ENCODE measurements around the gene MRPS2.

Gene MRPS2

DNA sequence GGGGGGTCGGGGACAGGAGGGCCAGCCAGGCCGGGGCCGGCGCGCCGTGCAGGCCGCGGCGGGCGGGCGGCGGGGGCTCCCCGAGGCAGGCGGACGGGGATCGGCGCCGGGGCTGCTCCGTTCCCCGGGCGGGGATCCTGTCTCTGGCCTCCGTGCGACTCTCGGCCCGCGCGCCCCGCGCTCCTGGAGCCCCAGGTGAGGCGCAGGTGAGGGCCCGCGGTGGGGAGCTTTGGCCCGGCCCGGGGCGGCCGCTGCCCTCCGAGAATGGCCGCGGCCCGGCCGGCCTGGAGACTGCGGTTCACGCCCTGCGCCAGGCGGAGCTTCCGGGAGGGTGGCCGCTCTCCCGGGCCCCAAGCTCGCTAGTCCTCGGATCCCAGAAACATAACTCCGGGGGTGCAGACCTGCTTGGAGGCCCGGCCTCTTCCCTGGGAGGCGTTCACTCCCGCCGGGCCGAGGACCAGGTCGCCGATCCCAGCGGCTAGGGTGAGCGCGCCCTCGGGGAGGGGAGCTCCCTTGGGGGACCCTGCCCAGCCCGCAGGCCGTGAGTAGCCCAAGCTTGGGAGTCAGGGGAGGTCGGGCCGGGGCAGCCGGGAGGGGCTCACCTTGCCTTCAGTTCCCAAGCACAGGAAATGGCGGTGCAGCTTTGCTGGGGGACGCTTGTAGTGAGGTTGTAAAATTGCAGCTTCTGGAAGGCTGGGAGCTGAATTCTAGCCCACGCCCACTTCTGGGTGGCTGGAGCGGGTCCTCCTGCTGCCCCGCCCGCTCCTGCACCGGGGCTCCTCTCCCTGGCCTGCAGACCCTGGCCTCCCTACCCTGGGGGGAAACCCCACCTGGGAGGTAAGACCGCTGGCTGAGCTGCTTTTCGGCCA, 20.2 kb upstream of the MRPS2 start:
- peak; percentile 63 for DNase-seq (ENCODE audit: low read depth, low spot score)

DNA sequence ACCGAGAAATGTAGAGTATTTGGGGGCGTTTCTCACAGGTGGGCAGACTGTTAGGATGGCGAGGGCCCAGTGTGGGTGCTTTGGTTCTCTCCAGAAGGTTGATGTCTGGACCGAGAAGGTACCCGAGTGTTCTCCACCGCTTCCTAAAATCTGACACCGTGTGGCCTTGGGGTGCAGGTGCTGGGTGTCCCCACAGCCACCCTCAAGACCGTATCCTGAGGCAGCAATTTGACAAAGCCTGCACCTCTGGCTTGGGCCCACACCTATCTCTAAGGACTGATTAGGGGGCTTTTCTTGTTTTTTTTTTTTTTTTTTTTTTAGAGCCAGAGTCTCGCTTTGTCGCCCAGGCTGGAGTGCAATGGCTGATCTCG, 19.6 kb upstream of the MRPS2 start:
- DNase-seq (ENCODE audit: low read depth, low spot score): no peak

DNA sequence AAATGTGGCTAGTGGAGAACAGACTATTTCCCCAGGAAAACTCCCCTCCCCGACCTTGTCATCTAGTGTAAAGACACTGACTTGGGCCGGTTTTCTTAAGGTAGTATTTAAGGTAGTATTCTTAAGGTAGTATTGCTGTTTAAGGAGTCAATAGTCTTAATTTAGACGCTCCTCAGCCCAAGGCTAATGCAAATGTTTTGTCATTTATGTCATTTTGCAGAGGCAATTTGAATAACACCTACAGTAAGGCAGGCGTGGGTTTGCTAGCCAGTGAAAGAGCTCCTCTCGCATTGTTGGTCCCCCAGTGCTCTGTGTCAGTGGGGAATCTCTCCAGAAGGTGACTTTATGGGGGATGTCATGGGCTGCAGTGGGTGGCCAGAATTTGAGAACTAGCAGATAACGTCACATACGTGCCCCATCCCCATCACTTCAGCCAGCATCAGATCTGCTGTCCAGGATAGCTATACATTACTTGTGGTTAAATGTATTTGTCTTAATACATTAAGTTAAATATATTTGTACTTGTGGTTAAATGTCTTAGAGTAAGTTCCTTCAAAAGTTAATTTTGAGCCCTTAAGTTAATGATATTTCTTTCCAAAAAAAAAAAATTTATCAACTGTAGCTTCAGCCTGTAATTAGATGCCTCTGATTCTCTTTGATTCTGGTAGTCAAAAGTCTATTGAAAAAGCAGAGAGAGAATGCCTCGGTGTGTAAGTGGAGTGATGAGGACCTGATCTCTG, 18.3 kb upstream of the MRPS2 start:
- no peak for DNase-seq (ENCODE audit: low read depth, low spot score)

DNA sequence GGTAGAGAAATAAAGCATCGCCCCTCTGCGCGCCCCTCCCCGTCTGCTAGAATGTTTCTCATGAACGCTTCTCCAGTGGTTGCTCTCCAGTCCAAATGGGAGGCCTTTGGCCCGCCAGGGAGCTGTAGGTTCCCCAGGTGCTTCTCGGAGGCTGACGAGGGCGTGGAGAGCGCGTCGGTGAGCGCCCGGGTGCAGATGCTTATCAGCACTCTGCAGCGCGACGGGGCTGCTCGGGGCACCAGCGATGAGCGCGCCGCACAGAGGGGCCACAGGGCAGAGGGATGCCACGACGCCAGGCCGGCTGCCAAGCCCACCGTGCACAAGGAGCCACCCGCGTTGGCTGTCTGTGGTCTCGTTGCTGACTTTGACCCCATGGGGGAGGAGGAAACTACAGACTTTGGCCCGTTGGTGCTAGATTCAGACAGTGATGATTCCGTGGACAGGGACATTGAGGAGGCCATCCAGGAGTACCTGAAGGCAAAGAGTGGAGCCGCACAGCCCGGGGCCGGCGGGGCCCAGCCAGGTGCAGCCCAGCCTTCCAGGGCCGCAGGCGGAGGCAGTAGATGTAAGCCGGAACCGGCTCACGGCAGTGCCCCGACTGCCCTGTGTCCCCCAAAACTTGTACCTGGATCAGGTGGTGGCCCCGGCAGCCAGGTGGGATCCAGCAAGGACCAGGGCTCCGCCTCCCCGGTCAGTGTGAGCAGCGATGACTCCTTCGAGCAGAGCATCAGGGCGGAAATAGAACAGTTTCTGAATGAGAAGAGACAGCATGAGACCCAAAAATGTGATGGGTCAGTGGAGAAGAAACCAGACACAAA, 15.8 kb upstream of the MRPS2 start:
- no peak for DNase-seq (ENCODE audit: low read depth, low spot score)

DNA sequence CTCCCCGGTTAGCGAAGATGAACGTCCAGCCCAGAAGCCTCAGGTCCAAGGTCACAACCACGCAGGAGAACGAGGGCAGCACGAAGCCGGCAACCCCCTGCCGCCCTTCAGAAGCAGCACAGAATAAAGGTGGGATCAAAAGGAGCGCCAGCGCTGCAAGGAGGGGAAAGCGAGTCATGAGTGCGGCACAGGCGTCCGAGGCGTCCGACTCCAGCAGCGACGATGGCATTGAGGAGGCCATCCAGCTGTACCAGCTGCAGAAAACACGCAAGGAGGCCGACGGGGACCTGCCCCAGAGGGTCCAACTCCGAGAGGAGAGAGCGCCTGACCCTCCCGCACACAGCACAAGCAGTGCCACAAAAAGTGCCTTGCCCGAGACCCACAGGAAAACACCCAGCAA, 15.1 kb upstream of the MRPS2 start:
- no peak for DNase-seq (ENCODE audit: low read depth, low spot score)

DNA sequence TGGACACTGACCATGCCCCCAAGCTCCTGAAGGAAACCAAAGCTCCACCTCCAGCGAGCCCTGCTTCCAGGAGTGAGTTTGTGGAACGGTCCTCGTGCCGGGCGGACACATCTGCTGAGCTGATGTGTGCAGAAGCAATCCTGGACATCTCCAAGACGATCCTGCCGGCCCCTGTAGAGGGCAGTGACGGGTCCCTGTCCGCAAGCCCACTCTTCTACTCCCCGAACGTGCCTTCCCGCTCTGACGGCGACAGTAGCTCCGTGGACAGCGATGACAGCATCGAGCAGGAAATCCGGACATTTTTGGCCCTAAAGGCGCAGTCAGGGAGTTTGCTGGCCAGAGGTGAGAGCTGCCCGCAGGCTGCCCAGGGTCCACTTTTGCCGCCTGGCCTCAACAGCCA, 14.7 kb upstream of the MRPS2 start:
- DNase-seq (ENCODE audit: low read depth, low spot score): no peak

DNA sequence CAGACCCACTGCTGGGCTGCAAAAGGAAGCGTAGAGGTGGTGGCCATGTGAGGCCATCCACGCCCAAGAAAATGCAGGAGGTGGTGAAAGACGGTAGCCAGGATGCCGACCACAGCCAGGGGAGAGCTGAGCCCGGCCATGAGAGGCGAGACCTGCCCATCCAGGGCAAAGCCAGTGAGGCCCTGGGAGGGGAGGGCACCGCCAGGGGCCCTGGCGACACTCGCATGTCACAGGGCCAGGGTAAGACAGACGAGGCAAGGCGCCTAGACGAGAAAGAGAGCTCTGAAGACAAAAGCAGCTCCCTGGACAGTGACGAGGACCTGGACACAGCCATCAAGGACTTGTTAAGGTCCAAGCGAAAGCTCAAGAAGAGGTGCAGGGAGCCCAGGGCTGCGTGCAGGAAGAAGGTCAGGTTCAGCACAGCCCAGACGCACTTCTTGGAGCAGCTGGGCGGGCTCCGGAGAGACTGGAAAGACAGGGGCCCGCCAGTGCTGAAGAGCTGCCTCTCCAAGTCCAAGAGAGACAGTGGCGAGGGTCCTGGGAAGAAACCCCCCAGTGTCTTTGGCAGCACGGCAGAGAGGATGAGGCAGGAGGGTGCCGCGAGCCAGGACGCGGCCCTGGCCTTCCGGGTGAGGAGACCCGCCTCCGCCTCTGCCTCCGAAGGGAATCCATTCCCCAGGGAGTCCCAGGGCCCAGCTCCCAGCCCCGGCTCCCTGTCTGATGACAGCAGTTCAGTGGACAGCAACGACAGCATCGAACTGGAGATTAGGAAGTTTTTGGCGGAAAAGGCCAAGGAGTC, 14.0 kb upstream of the MRPS2 start:
- no peak for DNase-seq (ENCODE audit: low read depth, low spot score)

DNA sequence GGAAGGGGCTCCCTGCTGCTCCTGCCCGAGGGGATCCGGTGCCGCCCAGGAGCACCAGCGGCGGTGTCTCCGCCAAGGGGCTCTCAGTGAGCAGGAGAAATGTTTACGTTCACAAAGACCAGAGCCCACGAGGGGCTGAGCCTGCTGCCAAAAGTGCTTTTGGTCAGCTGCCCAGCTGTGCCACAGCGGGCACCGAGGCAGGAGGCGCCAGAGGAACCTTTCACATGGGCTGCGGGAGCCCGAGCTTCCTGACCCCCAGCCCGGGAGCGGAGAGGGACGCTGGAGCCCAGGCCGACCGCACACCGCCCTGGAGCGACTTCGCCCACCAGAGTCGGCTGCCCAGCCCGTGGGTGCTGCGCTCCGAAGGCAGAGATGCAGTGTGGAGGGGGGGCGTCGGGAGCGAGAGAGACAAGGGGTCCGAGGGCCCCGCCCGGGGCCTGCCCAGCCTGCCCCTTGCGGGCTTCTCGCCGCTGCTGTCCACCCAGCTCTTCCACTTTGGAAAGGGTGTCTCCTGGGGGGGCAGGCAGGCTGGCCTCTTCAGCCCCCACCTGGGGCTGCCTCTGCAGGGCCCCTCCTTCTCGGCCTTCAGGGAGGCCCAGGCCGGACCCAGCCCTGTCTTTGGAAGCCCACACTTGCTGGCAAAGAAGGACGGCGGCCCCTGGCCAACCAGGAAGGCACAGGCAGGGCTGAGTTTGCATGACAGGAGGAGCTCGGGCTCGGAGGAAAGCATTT, 13.0 kb upstream of the MRPS2 start:
- DNase-seq (ENCODE audit: low read depth, low spot score): no peak

DNA sequence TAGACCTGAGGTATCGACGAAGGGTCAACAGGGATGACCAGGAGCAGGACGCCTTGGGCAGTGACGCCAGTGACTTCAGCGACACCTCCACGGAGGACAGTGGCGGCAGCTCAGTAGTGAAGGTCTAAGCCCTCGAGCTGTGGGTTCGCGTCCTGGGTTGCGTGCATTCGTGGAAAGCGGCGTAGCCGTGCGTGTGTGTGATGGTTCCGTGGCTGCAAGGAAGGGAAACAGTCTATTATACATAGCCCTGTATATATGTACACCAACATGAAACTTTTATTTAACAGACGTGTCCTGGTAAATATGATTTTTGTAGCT, 12.5 kb upstream of the MRPS2 start:
- no peak for DNase-seq (ENCODE audit: low read depth, low spot score)

DNA sequence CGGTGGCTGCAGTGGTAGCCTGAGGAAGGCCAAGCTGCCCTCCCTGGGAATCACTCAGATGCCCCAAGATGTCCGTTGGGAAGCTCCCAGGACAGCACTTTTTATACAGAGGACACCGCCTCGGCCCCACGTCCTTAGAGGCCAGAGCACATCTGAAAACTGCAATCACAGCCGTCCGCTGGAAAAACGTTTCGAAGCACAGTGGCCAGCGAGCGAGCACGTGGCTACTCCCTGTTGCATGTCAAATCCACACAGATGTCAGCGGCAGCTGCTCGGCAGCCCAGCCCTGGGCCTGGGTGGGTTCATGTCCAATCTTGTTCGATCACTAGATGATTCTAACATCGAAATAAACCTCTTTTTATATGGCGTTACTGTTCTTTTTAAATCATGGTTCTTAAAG, 12.0 kb upstream of the MRPS2 start:
- no peak for DNase-seq (ENCODE audit: low read depth, low spot score)

DNA sequence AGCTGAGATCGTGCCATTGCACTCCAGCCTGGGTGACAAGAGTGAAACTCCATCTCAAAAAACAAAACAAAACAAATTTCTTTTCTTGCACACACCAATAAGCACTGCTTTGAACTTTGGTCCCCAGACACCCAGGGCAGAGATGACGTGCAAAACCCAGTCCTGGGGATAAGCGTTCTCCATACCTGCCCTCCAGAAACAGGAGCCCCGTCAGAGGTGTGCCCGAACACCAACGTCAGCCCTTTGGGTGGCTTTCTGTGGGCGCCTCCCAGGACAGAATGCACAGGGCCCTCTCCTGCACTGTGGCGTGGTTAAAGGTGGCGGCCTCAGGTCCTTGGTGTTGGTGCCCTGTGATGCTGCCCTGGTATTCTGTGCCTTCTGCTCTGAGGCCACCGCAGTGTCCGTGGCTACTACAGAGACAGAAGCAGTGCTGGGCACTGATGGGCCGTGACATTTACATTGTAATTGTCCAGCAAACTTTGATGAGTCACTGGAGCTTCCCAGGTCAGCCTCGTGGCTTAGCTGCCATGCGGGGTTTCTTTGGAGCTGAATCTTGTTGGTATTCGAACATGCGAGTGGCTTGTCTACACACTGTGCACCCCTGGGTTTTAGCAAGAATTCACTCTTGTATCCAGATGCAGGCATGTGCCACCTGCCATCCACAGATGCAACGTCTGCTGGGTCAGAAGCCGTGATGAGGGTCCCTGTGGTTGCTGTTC, 11.1 kb upstream of the MRPS2 start:
- no peak for DNase-seq (ENCODE audit: low read depth, low spot score)

DNA sequence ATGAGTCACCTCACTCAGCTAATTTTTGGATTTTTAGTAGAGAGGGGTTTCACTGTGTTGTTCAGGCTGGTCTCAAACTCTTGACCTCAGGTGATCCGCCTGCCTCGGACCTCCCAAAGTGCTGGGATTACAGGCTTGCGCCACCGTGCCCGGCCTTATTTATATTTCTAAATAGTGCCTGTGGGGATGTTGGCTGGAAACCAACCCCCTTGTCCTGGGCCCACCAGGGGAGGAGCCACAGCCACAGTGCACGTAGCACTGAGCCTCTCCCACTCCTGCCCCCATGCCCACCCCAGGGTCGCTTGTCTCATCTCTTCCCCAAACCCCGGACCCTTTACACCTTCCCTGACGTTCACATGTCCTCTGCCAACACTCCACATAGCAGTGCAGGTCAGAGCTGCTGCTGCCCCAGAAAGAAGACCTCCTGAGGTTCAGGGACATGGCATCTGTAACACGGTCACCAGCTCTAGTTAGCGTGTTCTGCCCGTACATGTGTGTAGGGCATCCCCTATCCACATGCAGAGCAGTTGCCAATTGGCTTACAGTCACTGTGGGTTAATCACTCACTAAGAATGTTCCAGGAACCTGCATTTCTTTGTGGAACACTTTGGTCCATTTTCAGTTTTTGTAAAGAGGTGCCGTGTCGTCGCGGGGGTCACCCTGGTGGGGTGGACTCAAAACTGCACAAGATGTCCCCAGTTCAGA, 10.2 kb upstream of the MRPS2 start:
- no peak for DNase-seq (ENCODE audit: low read depth, low spot score)

DNA sequence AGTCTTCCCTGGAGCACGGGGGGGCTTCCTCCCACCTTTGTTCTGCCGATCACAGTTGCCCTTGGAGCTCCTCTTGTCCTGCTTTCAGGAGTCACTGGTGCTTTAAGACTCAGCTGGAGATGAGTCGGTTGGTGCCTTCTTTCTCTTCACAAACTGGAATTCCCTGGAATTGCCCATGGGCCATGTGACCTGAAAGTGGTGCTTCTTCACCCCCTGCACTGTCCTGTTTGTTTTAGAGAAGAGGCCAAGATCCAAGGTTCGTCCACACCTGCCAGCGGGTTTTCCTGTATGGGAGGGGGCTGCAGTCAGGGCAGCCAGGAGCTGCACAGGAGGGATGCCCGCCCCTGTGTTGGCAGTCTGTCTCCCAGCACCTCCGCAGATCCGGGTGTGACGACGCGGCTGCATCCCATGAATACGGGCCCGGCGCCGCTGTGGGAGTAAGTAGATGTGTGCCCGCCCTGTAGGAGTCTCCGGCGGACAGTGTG, 9.5 kb upstream of the MRPS2 start:
- DNase-seq (ENCODE audit: low read depth, low spot score): no peak

DNA sequence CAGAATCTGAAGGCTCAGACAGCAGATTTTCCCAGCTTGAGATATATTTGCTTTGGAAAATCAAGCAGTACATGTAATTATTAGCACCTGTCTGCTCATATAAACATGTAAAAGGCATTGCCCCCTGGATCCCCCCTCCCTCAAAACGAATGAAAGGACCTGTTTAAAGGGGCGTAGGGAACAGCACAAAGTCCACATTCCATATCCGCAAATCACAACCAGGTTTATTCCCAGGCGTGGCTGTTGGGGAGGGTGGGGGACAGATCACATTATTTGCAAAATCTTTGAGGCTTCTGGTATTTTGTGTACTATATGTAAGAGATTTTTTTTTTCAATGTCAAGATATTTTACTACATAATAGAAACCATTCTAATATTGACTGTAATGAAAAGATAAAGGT, 8.7 kb upstream of the MRPS2 start:
- no peak for DNase-seq (ENCODE audit: low read depth, low spot score)

DNA sequence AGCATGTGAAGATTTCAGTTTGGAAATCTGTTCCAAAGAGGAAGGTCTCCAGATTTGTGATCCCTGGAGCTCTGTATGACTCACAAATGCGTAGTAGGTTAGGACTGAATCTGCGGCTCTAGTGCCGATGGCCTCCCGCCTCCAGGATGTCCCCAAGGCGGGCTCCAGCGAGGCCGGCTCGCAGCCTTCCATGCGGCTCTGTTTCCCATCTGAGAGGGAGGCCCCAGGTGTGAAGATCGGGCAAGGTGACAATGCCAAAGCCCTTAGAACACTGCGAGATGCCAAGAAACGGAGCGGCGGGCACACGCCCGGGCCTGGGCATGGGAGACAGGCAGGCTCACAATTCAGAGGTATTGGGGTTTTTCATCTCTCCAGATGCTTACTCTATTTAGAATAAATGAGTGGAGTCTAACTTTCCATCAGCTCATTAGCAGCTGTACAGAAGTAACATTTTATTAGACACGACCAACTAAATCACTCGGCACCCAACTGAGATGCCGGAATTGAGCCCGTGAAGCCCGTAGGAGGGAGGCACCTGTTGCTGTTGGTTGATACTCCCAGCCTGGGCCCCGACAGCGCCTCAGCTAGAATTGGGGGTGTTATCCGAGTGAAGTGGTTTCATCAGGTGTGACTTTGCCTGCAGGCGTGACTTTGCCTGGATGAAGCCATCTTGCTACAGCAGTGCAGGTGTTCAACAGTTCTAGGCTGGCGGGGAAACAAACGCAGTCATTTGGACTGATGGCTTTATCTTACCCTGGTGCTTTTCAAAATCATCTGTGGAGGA, 7.4 kb upstream of the MRPS2 start:
- DNase-seq (ENCODE audit: low read depth, low spot score): no peak

DNA sequence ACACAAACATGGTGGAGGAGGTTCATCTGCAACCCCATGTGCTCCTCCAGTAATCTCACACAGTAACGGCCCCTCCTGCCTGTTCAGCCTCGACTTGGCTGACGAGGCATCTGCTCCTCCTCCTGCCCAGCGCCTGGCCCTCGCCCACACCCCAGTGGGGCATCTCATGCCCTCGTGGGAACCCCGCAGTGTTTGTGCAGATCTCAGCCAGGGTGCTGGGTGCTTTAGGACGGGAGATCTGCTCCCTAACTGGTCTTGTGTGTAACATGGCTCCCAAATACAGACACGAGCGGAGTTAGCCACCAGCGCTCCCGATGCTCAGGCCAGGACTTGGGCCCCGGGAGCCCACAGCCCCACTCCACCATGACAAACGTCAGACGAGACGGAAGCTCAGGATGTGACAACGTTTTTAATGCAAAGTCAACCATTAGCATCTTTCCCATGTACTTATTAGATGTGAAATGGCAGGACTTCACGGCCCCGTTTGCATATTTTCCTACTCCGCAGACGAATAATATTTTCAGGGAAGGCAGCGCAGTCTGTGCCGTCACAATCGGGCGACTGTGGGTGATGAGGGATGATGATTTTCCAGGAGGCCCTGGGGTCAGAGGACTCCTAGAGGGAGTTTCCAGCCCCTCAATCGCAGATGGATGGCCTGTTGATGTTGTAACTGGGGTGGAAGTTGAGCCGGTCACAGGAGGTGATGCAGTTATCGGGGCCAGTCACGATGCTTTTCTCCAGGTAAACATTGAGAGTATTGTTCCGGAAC, 5.5 kb upstream of the MRPS2 start:
- no peak for DNase-seq (ENCODE audit: low read depth, low spot score)

DNA sequence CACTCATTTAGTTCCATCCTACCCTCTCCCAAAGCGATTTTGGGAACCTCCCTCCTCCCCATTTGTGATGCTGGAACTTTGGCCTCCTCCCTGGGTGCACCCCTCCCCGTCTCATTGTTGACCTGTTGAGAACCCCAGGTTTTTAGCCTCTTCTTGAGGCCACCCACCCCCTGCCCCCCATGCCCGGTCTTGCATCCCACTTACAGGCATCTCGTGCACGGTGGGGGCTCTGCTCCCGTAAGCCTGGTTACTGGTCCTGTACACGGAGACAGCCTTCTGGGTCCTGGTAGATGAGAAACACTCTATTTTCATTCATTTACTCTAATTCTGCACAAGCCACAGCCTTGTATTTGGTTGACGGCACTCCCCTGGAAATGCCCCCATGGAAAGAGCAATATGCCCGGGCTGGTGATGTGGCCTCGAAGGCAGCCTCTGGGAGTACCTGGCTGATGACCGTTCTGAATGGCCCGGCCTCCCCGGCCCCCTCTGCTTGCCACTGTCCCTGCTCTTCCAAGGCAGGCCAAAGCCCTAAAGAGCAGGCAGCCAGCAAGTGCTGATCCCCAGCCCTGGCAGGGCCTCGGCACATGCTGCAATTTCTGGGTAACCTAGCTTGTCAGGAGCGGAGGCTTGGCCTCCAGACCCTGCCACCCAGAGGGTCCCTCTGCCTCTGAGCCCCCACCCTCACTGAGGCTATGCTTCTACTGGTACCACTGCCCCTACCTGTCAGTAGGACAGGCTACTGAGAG, 1.9 kb upstream of the MRPS2 start:
- no peak for DNase-seq (ENCODE audit: low read depth, low spot score)

Measured in astrocyte of the hippocampus (primary cell).